Upper lobe of left lung (tissue), 6 donors: ENCODE measurements around the gene CNKSR2. TPM values are rescaled to one million over a fixed set of nuclear protein-coding genes. Genes with fewer than 3 reads are reported as not detected.
"Not testable (repeated sequence)": the region's sequence is repeated elsewhere in the genome, so short reads cannot be mapped to it uniquely, and the experiment has no call there.

Experiments used
- ATAC-seq, 2 donors: fragments of 200-7000 bp; cut with Tn5 transposase; one replicate each; pipeline ENCODE4 v1.9.1; 2022; ENCODE audit warnings: mild to moderate bottlenecking in 2 of 2, moderate library complexity in 2 of 2; ENCODE audit not compliant: low FRiP score in 2 of 2
- DNase-seq, 2 donors: peaks; one replicate each; pipeline ENCODE4 v3.0.0-alpha.2; 2019 to 2020
- H3K27ac ChIP-seq, 4 donors: fragments of 200-600 bp; sonication (generic); one replicate each; pipeline ENCODE4 v1.5.1; 2016 to 2019
- H3K27me3 ChIP-seq, 4 donors: fragments of 200-600 bp; sonication (generic); one replicate each; pipeline ENCODE4 v1.5.1; 2017 to 2019
- H3K36me3 ChIP-seq, 4 donors: fragments of 200-600 bp; sonication (generic); one replicate each; pipeline ENCODE4 v1.5.1; 2016 to 2019
- H3K4me1 ChIP-seq, 4 donors: fragments of 200-600 bp; sonication (generic); one replicate each; pipeline ENCODE4 v1.5.1; 2018 to 2019
- H3K4me3 ChIP-seq, 4 donors: fragments of 200-600 bp; sonication (generic); one replicate each; pipeline ENCODE4 v1.5.1; 2017 to 2019; ENCODE audit warnings: mild to moderate bottlenecking in 2 of 4, moderate library complexity in 1 of 4
- H3K9me3 ChIP-seq, 4 donors: fragments of 200-600 bp; sonication (generic); one replicate each; pipeline ENCODE4 v1.5.1; 2018 to 2019
- EP300 ChIP-seq, 4 donors: sonication (generic); formaldehyde crosslinking; IDR thresholded peaks; one replicate each; pipeline ENCODE4 v1.5.1; 2017; ENCODE audit warnings: antibody characterized with exemption in 4 of 4, control low read depth in 2 of 4
- POLR2A ChIP-seq, 4 donors: fragments of 450-650 bp; IDR thresholded peaks; one replicate each; pipeline ENCODE4 v1.5.1; 2016 to 2017; ENCODE audit warnings: antibody characterized with exemption in 4 of 4, mild to moderate bottlenecking in 2 of 4
- POLR2AphosphoS5 ChIP-seq, 2 donors: sonication (generic); formaldehyde crosslinking; IDR thresholded peaks; one replicate each; pipeline ENCODE4 v1.5.1; 2017; ENCODE audit warnings: antibody characterized with exemption in 2 of 2
- WGBS, 2 donors: methylation state at CpG; one replicate each; pipeline ENCODE4 v1.1.5; 2017 to 2018; 5-methylcytosine and 5-hydroxymethylcytosine counted together
- total RNA-seq, 6 donors: library from RNA; depleted of rRNA in 4 of 6; stranded (reverse); fragments of >200 nt in 4 of 6; gene quantifications; one replicate each; pipeline versions ENCODE4 v1.1.0 to v1.2.1, GENCODE V29; 2016 to 2021
- TF ChIP-seq, protein P1 (sequence below), 6 experiments: fragments of 450-650 bp in 4 of 6; fragments of 200-600 bp in 2 of 6; sonication (generic) in 2 of 6; IDR thresholded peaks; one replicate each; pipeline ENCODE4 v1.5.1; 2016 to 2019; ENCODE audit warnings: antibody characterized with exemption in 6 of 6
- donor health status: DM: no; HTN: no; CAD: no; lungs with moderate emphysema.
- donor health status: DM: no; HTN: yes; CAD: no; lungs with severe emphysema.

Gene CNKSR2
- total RNA-seq, 6 donors from 2014 or later = 4.0 to 14.5 (median 7.0) TPM

- no peak for ATAC-seq
- Histone ChIP-seq H3K4me1 (no peaks in the 10 kb centered on the region), H3K36me3 (no peaks in the 10 kb centered on the region), H3K27ac (no peak overlapping the region), H3K4me3 (no peak overlapping the region), H3K27me3 (no peaks in the 10 kb centered on the region), H3K9me3 (no peaks in the 10 kb centered on the region)
- DNase-seq = no peak
- WGBS, 2 donors = 67 to 78% methylated on average over 2 of the region's 2 CpGs
- TF ChIP-seq EP300 (IDR thresholded peaks at IDR 0.05) = no peak
- no peak for TF ChIP-seq POLR2A (IDR thresholded peaks at IDR 0.05)
- TF ChIP-seq, protein P1, sequence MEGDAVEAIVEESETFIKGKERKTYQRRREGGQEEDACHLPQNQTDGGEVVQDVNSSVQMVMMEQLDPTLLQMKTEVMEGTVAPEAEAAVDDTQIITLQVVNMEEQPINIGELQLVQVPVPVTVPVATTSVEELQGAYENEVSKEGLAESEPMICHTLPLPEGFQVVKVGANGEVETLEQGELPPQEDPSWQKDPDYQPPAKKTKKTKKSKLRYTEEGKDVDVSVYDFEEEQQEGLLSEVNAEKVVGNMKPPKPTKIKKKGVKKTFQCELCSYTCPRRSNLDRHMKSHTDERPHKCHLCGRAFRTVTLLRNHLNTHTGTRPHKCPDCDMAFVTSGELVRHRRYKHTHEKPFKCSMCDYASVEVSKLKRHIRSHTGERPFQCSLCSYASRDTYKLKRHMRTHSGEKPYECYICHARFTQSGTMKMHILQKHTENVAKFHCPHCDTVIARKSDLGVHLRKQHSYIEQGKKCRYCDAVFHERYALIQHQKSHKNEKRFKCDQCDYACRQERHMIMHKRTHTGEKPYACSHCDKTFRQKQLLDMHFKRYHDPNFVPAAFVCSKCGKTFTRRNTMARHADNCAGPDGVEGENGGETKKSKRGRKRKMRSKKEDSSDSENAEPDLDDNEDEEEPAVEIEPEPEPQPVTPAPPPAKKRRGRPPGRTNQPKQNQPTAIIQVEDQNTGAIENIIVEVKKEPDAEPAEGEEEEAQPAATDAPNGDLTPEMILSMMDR (IDR thresholded peaks at IDR 0.05) = no peak
- TF ChIP-seq POLR2AphosphoS5 (IDR thresholded peaks at IDR 0.05) = no peak
Observed at GRCh38 chrX:21476909-21477308, 102.7 kb downstream of the CNKSR2 start.

GRCh38 chrX:21479695-21480270, 105.6 kb downstream of the CNKSR2 start:
- H3K36me3 ChIP-seq = no peaks in the 10 kb centered on the region
- no peak overlapping the region for H3K27ac ChIP-seq
- 18 to 21% methylated on average over 2 of the region's 2 CpGs for WGBS, 2 donors
- no peak overlapping the region for H3K4me3 ChIP-seq
- H3K9me3 ChIP-seq = no peaks in the 10 kb centered on the region
- TF ChIP-seq, protein P1 (IDR thresholded peaks at IDR 0.05) = peak in 4 of 6 experiments; percentile 23 to 43 (median 36)
- TF ChIP-seq POLR2A (IDR thresholded peaks at IDR 0.05) (no peak), POLR2AphosphoS5 (IDR thresholded peaks at IDR 0.05) (no peak)
- H3K4me1 ChIP-seq = no peaks in the 10 kb centered on the region
- DNase-seq = no peak
- no peaks in the 10 kb centered on the region for H3K27me3 ChIP-seq
- ATAC-seq = peak in 1 of 2 donors; percentile 67

DNA sequence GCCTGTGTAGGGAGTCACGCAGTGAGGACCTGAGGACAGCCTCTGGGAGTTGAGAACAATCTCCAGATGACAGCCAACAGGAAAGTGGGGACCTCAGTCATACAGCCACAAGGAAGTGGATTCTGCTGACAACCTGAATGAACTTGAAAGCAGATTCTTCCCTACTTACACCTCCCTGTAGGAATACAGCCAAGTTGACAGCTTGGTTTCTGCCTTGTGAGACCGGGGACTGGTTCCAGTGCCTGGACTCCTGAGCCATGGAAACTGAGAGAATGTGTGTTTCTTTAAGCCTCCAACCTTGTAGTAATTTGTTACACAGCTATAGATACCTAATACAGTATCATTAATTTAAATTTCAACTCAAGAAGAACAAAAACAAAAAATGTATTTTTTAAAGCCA, 107.5 kb downstream of the CNKSR2 start:
- Histone ChIP-seq H3K36me3 (no peaks in the 10 kb centered on the region), H3K4me1 (no peaks in the 10 kb centered on the region), H3K4me3 (no peak overlapping the region), H3K9me3 (no peaks in the 10 kb centered on the region), H3K27me3 (no peaks in the 10 kb centered on the region), H3K27ac (no peak overlapping the region)
- no peak for DNase-seq
- TF ChIP-seq POLR2AphosphoS5 (IDR thresholded peaks at IDR 0.05) (no peak), EP300 (IDR thresholded peaks at IDR 0.05) (no peak)
- ATAC-seq = no peak
- WGBS, 2 donors = 74 to 92% methylated on average over 2 of the region's 2 CpGs

GRCh38 chrX:21484051-21484450, 109.8 kb downstream of the CNKSR2 start:
- not testable (repeated sequence) for H3K27me3 ChIP-seq, H3K4me3 ChIP-seq, ATAC-seq, H3K4me1 ChIP-seq, H3K36me3 ChIP-seq, H3K9me3 ChIP-seq, H3K27ac ChIP-seq, DNase-seq
- 77 to 87% methylated on average over 7 of the region's 7 CpGs for WGBS, 2 donors

DNA sequence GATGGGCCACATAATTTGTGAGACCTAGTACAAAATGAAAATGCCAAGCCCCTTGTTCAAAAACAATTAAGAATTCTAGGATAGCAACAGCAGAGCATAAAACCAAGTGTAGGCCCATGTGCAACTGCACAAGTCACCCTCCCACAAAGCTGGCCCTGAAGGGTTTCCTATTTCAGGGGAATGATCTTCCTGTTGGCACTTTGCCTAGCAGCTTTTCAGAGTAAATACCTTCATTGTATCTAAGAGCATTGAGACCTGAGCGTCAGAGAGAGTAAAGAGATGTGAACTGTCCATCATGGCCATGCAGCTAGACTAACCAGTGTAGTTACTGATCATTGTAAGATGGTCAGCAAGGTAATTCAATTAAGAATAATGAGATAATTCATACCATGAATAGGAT, 113.6 kb downstream of the CNKSR2 start:
- H3K36me3 ChIP-seq = no peaks in the 10 kb centered on the region
- H3K9me3 ChIP-seq = no peaks in the 10 kb centered on the region
- no peaks in the 10 kb centered on the region for H3K4me1 ChIP-seq
- H3K4me3 ChIP-seq = no peak overlapping the region
- DNase-seq (no peak), ATAC-seq (no peak)
- no peak for TF ChIP-seq POLR2A (IDR thresholded peaks at IDR 0.05)
- no peak for TF ChIP-seq POLR2AphosphoS5 (IDR thresholded peaks at IDR 0.05)
- TF ChIP-seq, protein P1 (IDR thresholded peaks at IDR 0.05) = no peak
- no peak overlapping the region for H3K27ac ChIP-seq
- no peaks in the 10 kb centered on the region for H3K27me3 ChIP-seq
- WGBS, 2 donors = 33 to 50% methylated on average over 1 of the region's 1 CpG

DNA sequence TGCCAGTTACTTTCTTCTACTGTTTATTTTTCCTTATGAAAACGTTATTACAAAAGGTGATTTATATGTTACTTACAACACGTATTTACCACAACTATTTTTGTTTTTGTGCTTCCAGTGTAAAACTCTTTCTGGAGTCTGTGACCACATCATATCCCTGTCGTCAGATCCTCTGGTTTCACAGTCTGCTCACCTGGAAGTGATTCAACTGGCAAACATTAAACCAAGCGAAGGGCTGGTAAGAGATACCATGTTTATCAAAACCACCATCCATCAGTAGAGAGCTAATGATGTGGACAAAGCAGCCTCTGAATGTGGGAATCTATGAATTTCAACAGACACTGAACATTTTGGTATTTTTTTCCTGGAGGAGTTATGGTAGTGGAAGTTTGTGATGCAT, 116.1 kb downstream of the CNKSR2 start:
- ATAC-seq = no peak
- Histone ChIP-seq H3K36me3 (no peaks in the 10 kb centered on the region), H3K27ac (no peak overlapping the region), H3K27me3 (no peaks in the 10 kb centered on the region), H3K4me1 (no peaks in the 10 kb centered on the region), H3K9me3 (no peaks in the 10 kb centered on the region), H3K4me3 (no peak overlapping the region)
- 50 to 59% methylated on average over 4 of the region's 4 CpGs for WGBS, 2 donors
- TF ChIP-seq POLR2A (IDR thresholded peaks at IDR 0.05) (no peak), EP300 (IDR thresholded peaks at IDR 0.05) (no peak), POLR2AphosphoS5 (IDR thresholded peaks at IDR 0.05) (no peak)
- TF ChIP-seq, protein P1 (IDR thresholded peaks at IDR 0.05) = no peak
- DNase-seq = no peak
